DMS153 (cell line): ENCODE data around the gene RGS7.
"Not testable (repeated sequence)": the region's sequence is repeated elsewhere in the genome, so short reads cannot be mapped to it uniquely, and the experiment has no call there.

ENCODE experiments used
- DNase-seq: peaks from one replicate; lab custom pipeline; 2025; lab: John Stamatoyannopoulos, UW

The RGS7 gene

GRCh38 chr1:240914506-240914905 is 442.5 kb downstream of the RGS7 start:
- DNase-seq: no peak

GRCh38 chr1:240912821-240913220 is 444.2 kb downstream of the RGS7 start:
- no peak for DNase-seq

- DNase-seq: no peak
Observed at GRCh38 chr1:240909701-240910457, 447.1 kb downstream of the RGS7 start.

- DNase-seq: peak; percentile 60
Observed at GRCh38 chr1:240906477-240906876, 450.5 kb downstream of the RGS7 start.

- DNase-seq: no peak
Observed at GRCh38 chr1:240905225-240905765, 451.7 kb downstream of the RGS7 start.

GRCh38 chr1:240895424-240895823 is 461.6 kb downstream of the RGS7 start:
- not testable (repeated sequence) for DNase-seq

GRCh38 chr1:240888787-240889048 is 468.3 kb downstream of the RGS7 start:
- DNase-seq: no peak

- DNase-seq: peak; percentile 63
Observed at GRCh38 chr1:240888039-240888786, 468.8 kb downstream of the RGS7 start.

- no peak for DNase-seq
Observed at GRCh38 chr1:240883490-240883889, 473.5 kb downstream of the RGS7 start.

- DNase-seq: not testable (repeated sequence)
Observed at GRCh38 chr1:240882656-240883308, 474.2 kb downstream of the RGS7 start.

- DNase-seq: no peak
Observed at GRCh38 chr1:240878631-240879030, 478.4 kb downstream of the RGS7 start.

- no peak for DNase-seq
Observed at GRCh38 chr1:240877605-240878004, 479.4 kb downstream of the RGS7 start.

- no peak for DNase-seq
Observed at GRCh38 chr1:240876071-240876470, 480.9 kb downstream of the RGS7 start.

- DNase-seq: no peak
Observed at GRCh38 chr1:240869071-240869470, 487.9 kb downstream of the RGS7 start.

GRCh38 chr1:240866724-240867123 is 490.3 kb downstream of the RGS7 start:
- no peak for DNase-seq

- DNase-seq: no peak
Observed at GRCh38 chr1:240860023-240860422, 497.0 kb downstream of the RGS7 start.

GRCh38 chr1:240854367-240854766 is 502.6 kb downstream of the RGS7 start:
- no peak for DNase-seq

GRCh38 chr1:240847325-240847724 is 509.7 kb downstream of the RGS7 start:
- no peak for DNase-seq

- DNase-seq: no peak
Observed at GRCh38 chr1:240844486-240844885, 512.5 kb downstream of the RGS7 start.

GRCh38 chr1:240843798-240844197 is 513.2 kb downstream of the RGS7 start:
- no peak for DNase-seq

GRCh38 chr1:240836271-240836670 is 520.7 kb downstream of the RGS7 start:
- no peak for DNase-seq

GRCh38 chr1:240835291-240835690 is 521.7 kb downstream of the RGS7 start:
- DNase-seq: no peak

GRCh38 chr1:240833075-240833474 is 523.9 kb downstream of the RGS7 start:
- no peak for DNase-seq
